ENCODE measurements around the gene CEP85L.

CEP85L gene

DNA sequence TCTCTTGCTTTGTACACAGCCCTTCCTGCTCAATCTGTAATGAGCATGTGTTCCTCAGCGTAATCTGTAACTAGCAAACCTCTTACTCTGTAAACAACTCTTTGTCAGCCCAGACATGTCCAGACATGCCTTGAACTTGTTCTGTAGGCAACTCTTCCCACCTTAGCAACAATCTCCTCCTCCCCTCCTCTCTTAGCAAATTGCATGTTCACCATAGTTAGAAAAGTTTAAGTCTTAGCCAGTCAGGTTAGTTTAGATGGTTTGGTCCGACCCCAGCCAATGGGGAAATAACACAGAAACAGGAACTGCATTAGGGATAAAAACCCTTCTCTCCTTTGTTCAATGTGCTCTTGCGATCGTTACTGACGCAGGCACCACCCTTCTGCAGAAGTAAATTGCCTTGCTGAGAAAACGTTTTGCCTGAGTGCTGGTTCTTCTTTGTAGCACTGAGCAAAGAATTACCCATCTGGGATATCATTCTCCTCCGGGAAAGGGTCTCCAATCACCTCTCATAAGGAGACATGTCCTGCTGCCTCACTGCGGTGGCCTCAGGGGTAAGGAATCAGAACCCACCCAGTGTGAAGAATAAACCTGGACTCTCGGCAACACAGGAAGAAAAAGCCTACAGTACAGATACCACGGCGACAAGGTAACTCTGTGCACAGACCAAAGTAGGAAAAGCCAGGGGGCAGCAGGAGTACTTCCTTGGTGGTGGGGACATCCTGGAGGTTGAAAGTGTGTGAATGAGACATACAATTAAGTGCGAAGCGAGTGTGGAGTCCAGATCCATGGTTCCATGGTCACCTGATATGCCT lies 77.1 kb downstream of the CEP85L start:
- DNase-seq: no peak

DNA sequence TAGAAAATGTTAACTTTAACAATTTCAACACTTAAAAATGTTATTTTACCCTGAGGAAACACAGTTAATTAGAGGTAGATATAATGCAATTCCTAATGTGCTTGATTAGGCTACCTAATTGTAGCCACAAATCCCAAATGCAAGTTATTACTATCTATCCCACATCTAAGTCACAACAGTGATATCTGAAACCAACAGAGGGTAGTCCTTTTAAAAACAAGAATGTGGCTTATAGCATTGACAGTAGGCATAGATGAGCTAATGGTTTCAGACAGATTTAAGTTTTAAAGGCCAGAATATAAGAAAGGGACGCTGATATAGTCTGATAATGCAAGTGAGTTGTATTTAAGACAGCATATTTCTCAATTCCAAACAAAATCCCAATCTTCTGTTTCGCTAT lies 80.3 kb downstream of the CEP85L start:
- DNase-seq: no peak

DNA sequence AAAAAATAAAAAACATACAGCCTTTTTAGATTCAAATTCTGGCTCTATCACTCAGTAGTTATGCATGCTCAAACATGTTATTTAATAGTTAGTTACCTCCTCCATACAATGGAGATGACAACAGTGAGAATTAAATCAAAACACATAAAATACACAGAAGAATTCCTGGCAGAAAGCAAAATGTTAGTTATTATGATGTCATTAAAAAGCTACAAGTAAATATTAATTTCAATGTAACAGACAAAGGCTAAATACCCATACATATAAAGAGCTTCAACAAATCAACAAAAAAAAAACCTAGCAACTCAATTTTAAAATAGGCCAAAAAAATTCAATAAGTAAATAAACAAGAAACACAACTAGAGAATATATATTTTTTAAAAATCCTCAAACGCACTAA lies 81.9 kb downstream of the CEP85L start:
- DNase-seq: no peak

DNA sequence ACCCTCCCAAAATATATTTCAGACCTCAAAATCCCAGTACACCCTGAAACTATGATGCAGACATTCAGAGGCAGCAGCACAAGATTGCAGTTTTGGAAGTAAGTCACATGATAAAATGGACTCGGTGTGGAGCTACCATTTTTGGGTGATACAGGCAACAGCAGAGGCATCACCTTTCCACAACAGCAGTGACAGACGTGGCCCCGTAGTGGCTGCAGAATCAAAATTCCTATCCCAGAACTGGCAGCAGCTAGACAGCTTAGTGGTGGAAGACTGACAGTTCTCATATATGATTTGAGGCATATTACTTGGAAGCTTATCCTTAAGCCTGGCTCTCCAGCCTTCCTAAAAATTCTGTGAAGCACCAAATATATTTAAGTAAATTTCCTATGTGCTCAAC lies 83.4 kb downstream of the CEP85L start:
- DNase-seq: no peak

DNA sequence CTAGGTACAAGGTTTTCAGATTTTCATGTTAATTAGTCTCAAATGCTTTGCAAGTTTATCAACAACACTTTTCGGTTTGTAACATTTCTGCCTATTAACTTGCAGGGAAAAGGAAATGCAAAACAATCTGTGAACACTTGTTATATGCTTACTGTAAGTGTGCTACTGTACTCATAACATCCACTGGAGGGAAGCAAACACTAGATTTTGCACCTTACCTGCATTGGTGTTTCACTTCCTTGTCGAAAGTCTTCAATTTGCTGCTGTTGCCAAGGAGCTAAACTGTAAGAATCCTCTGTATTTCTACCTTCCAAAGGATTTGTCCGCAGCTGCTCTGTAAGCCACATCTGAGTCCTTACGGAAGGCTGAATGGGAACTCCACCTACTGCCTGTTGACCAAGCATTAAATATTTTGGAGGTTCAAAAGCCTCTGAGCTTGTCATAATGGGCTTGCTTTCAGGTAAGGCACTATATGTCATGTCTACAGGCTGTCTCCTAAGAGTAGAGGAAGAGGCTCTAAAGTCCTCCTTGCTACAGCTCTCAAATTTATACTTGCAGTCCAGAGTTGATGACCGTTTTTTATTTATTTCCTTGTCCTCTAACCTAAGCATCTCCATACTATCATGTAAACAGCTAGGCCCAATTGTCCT lies 86.0 kb downstream of the CEP85L start:
- peak; percentile 31 for DNase-seq

DNA sequence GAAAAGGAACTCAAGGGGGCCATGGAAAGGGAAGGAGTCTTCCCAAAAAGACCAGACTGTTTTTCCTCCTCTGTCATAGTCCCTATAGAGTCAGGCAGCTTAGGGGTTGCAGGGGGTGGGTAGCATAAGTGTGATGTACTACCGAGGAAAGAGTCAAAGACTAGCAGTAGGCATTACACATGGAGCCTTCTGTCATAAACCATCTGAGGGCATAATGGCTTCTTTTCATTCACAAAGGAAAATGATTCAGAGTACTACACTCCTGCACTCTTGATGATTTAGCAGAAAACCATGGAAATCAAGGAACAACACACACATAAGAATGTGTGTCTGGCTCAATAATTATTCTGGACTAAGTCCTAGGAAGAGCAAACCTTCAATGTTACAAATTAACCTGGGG lies 88.4 kb downstream of the CEP85L start:
- DNase-seq: no peak

DNA sequence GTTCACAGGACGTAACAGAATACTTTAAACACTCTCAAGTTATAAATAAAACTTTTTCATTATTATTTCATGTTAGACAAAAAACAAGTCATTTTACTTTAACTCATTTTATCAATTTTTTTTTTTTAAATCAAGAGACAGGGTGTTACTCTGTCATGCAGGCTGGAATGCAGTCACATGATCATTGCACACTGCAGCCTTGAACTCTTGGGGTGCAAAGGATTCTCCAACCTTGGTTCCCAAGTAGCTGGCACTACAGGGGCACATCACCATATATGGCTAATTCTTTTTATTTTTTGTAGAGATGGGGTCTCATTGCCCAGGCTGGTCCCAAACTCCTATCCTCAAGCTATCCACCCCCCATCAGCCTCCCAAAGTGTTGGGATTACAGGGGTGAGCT lies 89.1 kb downstream of the CEP85L start:
- no peak for DNase-seq

DNA sequence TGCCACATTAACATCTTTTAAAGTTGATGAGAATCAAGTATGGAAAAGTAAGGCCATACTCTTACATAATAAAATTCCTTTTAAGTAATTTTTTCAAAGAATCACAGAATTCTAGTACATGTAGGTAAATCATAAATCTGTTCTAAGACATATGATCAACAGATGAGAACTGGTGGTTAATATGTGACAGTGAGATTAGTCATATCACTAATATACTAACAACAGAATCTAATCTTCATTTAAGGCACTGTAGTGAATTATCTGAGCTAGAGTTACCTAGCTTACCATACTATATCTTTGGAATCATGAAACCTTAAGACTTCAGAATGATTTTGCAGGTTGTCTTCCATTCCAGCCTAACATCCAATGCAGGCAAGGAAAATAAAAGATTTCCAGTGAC lies 91.7 kb downstream of the CEP85L start:
- no peak for DNase-seq

DNA sequence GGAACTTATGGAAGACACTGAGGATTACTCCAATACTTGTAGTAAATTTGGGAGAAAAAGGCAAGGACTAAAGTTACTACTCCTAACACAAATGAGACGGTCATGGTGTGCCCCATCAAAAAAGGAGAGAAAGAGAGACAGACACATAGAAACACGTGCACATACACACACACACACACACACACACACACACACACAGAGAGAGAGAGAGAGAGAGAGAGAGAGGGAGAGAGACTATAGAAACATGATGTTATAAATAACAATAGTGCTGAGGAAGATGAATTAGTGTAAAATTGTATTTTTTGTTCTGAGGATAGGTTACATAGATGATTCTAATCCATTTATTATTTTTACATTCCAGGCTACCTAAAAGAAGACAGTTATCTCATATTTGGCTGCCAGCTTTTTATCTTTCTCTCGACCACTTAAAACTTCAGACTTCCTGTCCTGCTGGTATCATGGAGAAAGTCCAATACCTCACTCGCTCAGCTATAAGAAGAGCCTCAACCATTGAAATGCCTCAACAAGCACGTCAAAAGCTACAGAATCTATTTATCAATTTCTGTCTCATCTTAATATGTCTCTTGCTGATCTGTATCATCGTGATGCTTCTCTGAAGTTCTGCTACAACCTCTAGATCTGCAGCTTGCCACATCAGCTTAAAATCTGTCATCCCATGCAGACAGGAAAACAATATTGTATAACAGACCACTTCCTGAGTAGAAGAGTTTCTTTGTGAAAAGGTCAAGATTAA lies 92.8 kb downstream of the CEP85L start:
- peak; percentile 47 for DNase-seq

DNA sequence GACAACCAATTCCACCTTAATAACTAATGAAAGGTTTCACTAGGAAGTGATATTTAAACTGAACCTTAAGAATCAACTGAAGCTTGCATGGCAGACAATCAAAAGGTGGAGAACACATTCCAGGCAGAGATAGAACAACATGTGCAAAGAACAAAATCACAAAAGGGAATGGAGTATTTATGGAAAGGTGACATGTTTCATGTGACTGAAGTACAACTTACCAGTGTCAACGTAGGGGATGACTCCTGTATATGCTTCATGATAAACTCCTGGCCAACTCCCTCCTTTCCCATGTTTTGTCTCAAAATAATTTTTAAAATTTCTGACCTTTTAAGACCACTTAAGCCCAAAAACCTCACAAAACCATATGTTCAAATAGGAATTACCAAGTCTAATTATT lies 96.7 kb downstream of the CEP85L start:
- no peak for DNase-seq

DNA sequence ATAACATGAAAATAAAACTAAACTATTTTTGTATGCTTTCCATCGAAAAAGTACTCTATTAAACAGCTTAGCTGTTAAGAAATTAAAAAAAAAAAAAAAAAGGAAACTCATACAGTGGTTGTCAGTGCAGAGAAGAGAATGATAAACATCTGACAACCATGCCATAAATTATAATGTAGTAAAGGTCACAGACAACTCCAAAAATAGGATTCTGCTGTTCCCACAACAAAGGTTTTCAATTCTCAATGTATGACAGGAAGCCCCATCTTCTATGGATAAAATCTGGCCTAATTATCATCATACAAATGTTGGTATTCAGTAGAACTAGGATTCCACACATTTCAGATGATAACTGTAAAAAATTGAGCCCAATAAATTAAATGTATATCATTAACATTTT lies 98.3 kb downstream of the CEP85L start:
- DNase-seq: no peak

DNA sequence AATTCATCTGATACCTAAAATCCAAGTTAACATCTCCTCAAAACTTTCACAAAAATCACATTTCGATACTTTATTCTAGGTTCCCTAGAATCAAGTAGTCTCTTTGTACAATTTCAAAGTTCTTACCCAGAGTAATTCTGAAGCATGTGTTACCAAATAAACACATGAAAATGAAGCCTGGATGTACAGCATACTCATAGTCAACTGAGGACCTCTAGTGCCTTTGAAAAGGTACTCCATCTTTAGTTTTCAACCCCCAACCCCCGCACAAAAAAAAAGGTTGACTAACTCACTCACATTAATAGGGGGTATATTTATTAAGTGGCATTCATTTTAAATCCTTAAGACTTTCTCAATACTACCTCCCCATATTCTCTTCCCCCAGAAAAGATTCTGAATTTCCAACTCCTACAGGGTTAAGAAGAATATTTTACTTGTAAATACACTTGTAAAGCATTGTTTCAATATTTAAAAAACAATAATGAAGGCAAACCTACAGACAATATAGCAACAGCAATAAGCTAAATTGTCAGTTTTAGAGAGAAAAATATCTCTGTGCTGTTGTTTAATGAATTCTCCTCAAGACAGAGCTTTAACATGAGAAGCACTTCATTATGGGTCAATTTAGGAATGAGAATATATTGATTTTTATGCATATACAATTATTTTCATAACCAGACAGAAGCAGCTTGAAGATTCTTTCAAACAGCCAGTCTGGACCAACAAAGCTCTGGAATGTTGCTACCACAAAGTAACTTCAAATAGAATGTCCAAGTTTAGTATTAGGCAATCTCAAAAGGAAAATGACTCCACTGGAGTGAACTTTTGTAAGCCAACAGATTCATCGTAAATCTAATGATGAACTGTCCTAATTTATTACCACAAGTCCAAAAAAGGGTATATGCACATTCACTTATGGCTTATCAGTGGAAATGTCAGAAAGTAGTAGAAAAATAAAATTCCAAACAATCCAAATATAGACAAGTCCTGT lies 100.0 kb downstream of the CEP85L start:
- DNase-seq: peak; percentile 21

DNA sequence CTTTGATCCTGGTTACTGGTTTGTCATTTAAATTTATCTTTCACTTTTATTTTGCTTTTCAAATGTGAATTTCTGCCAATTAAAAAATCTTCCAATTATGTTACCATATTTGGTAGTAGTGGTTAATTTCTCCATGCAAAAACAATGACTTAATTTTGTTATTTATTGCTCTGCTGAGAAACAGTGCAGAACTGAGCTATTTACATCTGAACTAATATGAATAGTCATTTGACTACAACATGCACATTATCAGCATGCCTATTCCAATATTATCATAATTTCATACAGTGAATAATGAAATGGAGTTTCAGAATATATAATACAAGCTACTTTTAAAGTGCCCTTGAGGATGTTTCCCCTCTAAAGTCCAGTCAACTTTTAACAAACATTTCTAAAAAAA lies 102.8 kb downstream of the CEP85L start:
- DNase-seq: no peak

DNA sequence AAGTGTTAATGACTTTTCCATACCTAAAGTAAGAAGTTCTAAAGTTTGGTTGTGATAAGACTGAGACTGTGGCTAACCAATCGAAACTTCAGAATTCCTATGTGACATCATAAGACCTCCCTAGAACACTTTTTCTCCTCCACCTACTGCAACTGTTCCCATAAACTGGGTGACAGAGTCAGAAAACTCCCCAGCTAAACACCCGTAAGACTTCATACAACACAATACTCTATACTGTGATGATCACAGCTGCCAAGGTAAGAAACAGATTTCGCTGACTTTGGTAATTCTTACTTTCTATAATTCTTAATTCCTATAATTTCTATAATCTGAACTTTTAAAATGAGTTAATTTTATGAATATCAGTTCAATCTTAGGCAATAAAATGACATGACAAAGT lies 103.3 kb downstream of the CEP85L start, which contains the start of gene PLN:
TSS of gene PLN (plus strand) at position 161 of the 400 bp plus-strand sequence. CDS start 10,626 bp downstream, outside the sequence.
- no peak for DNase-seq

DNA sequence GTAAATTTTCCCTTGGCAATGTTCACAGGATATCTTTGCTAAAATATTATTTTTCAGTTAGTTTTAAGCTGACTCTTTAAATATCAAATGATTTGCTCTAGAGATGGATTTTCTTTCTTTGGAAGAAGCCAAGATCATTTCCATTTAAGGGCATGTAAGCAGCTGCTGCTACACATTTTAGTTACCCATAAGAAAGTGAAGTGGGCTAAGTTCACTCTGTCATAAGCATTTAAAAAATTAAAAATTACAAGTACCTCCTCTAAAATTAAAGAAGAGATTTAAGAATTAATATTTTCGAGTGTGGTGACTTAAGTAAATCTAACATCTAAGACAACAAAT lies 104.5 kb downstream of the CEP85L start:
- no peak for DNase-seq

DNA sequence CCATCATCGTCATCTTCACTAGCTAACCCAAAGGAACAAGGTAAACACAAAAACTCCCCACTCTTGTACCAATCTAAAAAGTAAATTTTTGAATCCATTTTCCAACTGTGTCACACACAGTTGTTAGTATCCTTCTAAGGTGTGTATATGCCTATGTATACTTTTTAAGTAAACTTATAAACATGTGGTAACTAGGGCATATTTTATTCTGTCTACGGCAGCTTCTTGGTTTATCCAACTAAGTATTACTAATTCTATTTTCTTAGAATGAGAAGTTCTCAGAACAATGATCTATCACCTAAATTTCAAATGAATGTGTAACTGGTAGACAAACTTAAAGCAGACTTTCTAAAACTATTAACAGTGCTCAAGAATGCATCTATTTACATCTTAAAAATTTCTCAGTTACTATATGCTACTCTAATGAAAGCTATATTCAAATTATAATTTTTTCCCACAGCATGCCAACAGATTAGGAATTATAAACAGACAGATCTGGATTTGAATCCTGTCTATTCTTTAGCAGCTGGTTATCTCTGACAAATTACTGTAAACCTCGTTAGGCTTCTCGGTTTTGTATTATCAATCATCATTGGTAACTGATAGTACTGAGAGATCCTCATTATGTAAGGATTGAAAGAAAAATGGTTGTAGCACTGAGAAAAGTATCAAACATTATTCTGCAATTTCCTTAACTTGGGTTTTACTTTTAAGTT lies 105.1 kb downstream of the CEP85L start:
- DNase-seq: no peak

DNA sequence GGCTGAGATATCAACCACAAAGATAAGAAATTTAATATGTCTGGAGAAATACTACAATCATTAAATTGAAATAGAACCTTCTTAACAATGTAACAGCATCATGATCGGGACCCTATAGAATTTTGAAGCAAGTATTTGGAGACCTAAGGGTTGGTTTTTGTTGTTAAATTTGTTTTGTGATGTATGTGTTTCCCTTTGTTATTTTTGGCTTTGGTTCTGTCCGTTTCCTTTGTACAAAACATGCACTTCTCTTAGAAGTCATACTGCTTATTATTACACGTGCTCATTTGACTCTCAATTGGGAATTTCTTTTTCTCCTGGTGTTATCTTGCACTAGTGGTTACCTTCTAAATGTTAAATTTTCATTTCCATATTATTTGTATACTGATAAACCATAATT lies 107.3 kb downstream of the CEP85L start:
- no peak for DNase-seq

DNA sequence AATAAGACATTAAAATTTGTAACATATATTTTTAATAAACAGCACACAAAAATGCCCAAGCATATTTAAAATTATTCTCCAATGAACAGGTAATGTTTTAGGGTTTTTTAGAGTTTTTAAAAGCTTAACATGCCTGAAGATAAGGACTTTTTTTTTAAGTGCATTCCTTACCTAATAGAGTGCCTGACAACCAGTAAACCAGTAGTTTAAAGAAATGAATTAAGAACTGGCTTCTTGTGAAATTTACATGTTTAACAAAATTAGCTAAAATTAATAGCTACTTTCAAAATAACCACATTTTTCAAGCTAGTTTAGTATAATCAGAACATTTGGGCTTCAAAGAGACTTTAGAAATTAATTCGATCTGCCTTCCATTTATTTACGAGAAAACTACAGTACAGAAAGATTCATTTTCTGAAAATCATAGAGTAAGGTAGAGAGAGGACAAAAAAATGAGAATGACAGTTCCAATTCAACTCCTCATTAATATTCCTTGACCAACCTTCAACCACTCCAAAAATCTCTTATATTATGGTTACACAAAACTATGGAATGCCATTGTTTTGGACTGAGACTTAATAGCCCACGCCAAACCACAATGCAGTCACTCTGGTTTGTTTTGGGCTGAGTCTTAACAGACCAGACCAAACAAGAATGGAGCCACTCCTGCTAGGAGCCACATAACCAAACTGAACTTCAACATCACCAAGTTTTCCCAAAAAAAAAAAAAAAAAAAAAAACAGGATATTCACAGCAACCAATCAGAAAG lies 109.0 kb downstream of the CEP85L start:
- DNase-seq: no peak

DNA sequence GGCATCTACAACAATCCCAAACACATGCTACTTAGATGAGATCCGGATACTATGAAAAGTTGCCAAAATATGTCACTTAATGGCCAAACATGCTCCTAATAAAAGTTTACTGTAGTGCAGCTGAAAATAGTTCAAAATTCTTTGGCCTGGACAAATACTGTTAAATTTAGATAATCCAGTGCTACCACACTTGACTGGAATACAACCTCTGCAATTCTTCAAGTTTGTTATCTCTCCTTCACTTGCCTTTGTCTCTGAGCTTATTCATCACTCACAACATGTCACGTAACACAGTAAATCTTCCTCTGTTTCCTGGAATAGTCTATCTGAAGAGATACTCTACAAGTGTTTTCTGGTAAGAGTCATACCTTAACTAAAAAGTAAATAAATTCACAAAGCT lies 113.8 kb downstream of the CEP85L start:
- DNase-seq: no peak

DNA sequence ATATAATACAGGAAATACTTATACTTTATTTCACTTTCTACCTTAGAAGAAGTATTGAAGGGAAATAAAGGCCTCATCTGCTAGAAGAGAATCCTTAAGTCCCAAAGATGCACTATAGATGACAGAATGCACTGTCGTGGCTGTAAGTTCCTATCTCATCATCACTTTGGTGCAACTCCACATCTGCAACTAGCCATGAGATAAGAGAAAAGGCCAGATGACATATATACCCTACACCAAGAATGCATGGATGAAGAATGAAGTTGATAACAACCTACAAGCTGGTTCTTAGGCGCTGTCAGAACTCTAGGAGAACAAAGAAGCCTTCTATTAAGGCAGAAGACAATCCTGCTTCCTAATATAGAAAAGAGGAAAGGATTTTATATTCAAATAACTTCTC lies 114.9 kb downstream of the CEP85L start:
- no peak for DNase-seq

DNA sequence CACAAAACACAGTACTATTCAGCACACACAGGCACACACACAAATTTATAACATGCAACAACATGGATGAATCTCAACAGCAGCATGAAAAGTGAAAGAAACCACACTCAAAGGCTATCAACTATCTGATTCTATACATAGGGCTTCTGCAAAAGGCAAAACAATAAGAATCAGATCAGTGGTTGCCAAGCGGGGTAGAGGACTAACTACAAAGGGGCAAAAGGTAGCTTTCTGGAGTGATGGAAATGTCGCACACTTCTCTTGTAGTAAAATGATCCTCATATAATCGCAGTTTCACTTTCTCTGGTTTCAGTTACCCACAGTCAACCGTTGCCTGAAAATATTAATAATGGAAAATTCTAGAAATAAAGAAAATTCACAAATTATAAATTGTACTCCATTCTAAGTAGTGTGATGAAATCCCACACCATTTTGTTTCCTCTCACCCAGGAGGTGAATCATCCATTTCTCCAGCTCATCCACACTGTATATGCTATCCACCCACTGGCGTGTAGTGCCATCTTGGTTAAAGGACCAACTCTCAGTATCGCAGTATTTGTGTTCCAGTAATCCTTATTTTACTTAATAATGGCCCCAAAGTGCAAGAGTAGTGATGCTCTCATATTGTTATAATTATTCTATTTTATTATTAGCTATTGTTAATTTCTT lies 116.1 kb downstream of the CEP85L start:
- DNase-seq: no peak

All from CD4-positive, alpha-beta T cell treated with Interleukin-6 for 4 hours (primary cell).